ENCODE results near the gene ACER3. TPM values are rescaled to one million over a fixed set of nuclear protein-coding genes. Genes with fewer than 3 reads are reported as not detected.

Gene ACER3
- total RNA-seq, 2 donors from 2014 or later: 18.5 to 23.2 TPM

DNA sequence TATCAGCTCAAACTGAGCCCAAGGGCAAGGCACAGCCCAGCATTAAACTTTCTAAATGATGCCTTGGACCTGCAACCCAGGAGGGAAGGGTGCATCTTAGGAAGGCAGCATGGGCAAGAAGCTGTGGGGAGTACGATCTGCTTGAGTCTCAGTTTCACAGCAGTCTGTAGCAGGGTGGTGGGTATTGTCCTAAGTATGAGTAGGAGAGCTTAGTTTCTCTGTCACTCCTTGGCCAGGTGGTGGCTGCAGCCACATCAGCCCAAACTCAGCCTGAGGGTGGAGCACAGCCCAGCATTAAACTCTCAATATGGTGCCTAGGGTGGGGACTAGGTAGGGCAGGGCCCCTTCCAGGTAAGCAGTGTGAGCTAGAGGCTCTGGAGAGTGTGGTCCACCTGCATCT lies 85.5 kb downstream of the ACER3 start:
- TF ChIP-seq, protein P1, sequence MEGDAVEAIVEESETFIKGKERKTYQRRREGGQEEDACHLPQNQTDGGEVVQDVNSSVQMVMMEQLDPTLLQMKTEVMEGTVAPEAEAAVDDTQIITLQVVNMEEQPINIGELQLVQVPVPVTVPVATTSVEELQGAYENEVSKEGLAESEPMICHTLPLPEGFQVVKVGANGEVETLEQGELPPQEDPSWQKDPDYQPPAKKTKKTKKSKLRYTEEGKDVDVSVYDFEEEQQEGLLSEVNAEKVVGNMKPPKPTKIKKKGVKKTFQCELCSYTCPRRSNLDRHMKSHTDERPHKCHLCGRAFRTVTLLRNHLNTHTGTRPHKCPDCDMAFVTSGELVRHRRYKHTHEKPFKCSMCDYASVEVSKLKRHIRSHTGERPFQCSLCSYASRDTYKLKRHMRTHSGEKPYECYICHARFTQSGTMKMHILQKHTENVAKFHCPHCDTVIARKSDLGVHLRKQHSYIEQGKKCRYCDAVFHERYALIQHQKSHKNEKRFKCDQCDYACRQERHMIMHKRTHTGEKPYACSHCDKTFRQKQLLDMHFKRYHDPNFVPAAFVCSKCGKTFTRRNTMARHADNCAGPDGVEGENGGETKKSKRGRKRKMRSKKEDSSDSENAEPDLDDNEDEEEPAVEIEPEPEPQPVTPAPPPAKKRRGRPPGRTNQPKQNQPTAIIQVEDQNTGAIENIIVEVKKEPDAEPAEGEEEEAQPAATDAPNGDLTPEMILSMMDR (conservative IDR thresholded peaks at IDR 0.05): no peak
- DNase-seq: no peak
- Mint-ChIP-seq H3K4me3 (no peak overlapping the region), H3K27me3 (ENCODE audit: insufficient read depth) (no peaks in the 10 kb centered on the region), H3K9me3 (peaks cover 8% of the 10 kb centered on the region), H3K27ac (no peak overlapping the region), H3K4me1 (no peaks in the 10 kb centered on the region), H3K36me3 (ENCODE audit: low read depth) (peaks cover 6% of the 10 kb centered on the region)
- H3K27ac ChIP-seq (ENCODE audit: low read depth, low read length): no peak overlapping the region
- no peak overlapping the region for H3K9ac ChIP-seq (ENCODE audit: extremely low read depth, low read length, poor library complexity, severe bottlenecking)
- 79% methylated on average over 1 of the region's 1 CpG; no CpG with 5 or more reads in 1 of the 2 experiments for WGBS, 2 experiments (ENCODE audit: insufficient coverage in 1 of 2, insufficient read length in 1 of 2)
- peaks cover 17% of the 10 kb centered on the region for H3K9me3 ChIP-seq (ENCODE audit: control insufficient read depth, low read length)
- no peak overlapping the region for H3K4me3 ChIP-seq (ENCODE audit: low read length)
- no peaks in the 10 kb centered on the region for H3K4me1 ChIP-seq (ENCODE audit: control insufficient read depth, insufficient read depth, low read length)
- no peaks in the 10 kb centered on the region for H3K27me3 ChIP-seq (ENCODE audit: control insufficient read depth, insufficient read depth, low read length, poor library complexity, severe bottlenecking)
- H3K36me3 ChIP-seq (ENCODE audit: control insufficient read depth, insufficient read depth, low read length): no peaks in the 10 kb centered on the region

DNA sequence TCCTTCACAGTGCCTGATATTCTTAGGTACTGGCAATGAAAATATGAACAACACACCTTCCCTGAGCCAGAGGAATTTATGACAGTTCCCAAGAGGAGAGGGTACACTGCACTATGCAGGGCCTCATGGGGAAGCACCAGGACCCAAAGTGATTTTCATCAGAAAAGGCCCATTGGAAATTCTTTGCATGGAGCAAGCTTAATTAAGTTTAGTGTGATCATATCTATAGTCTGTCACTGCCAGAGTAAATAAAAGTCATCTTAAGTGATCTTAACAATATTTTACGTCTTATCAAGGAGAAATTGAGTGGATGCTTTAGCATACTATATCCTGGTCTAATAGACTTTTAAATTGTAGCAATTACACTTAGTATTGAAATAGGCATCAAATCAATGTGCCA lies 86.5 kb downstream of the ACER3 start:
- H3K4me3 ChIP-seq (ENCODE audit: low read length): no peak overlapping the region
- H3K27ac Mint-ChIP-seq: no peak overlapping the region
- no peaks in the 10 kb centered on the region for H3K36me3 ChIP-seq (ENCODE audit: control insufficient read depth, insufficient read depth, low read length)
- H3K9ac ChIP-seq (ENCODE audit: extremely low read depth, low read length, poor library complexity, severe bottlenecking): no peak overlapping the region
- peaks cover 6% of the 10 kb centered on the region for H3K36me3 Mint-ChIP-seq (ENCODE audit: low read depth)
- TF ChIP-seq, protein P1 (conservative IDR thresholded peaks at IDR 0.05): no peak
- no peaks in the 10 kb centered on the region for H3K27me3 Mint-ChIP-seq (ENCODE audit: insufficient read depth)
- H3K27me3 ChIP-seq (ENCODE audit: control insufficient read depth, insufficient read depth, low read length, poor library complexity, severe bottlenecking): no peaks in the 10 kb centered on the region
- 89 to 100% methylated on average over 1 of the region's 1 CpG for WGBS, 2 experiments (ENCODE audit: insufficient coverage in 1 of 2, insufficient read length in 1 of 2)
- no peak overlapping the region for H3K27ac ChIP-seq (ENCODE audit: low read depth, low read length)
- peaks cover 17% of the 10 kb centered on the region for H3K9me3 ChIP-seq (ENCODE audit: control insufficient read depth, low read length)
- H3K4me1 ChIP-seq (ENCODE audit: control insufficient read depth, insufficient read depth, low read length): no peaks in the 10 kb centered on the region
- H3K4me3 Mint-ChIP-seq: no peak overlapping the region
- no peaks in the 10 kb centered on the region for H3K4me1 Mint-ChIP-seq
- DNase-seq: no peak
- peaks cover 8% of the 10 kb centered on the region for H3K9me3 Mint-ChIP-seq

DNA sequence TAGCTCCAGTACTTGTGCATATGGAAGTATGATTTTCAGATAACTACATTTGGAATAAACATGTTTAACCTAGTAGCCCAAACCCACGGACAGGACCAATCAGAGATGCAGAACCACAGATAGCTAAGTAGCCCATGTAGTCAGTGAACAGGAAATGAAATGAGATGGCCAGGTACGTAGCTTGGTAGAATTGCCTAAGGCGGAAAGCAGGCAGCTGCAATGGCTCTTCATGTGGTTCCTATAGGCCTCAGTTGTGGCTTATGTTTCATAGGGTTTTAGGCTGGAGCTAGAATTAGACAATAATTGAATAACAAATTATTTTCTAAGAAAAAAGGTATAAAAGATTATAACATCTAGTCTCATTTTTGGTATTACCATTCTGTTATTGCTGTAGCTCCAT lies 87.1 kb downstream of the ACER3 start:
- H3K9ac ChIP-seq (ENCODE audit: extremely low read depth, low read length, poor library complexity, severe bottlenecking): no peak overlapping the region
- no peaks in the 10 kb centered on the region for H3K36me3 ChIP-seq (ENCODE audit: control insufficient read depth, insufficient read depth, low read length)
- Mint-ChIP-seq H3K27me3 (ENCODE audit: insufficient read depth) (no peaks in the 10 kb centered on the region), H3K9me3 (peaks cover 8% of the 10 kb centered on the region), H3K4me3 (no peak overlapping the region), H3K36me3 (ENCODE audit: low read depth) (peaks cover 6% of the 10 kb centered on the region), H3K4me1 (no peaks in the 10 kb centered on the region), H3K27ac (no peak overlapping the region)
- H3K4me3 ChIP-seq (ENCODE audit: low read length): no peak overlapping the region
- no peaks in the 10 kb centered on the region for H3K4me1 ChIP-seq (ENCODE audit: control insufficient read depth, insufficient read depth, low read length)
- H3K9me3 ChIP-seq (ENCODE audit: control insufficient read depth, low read length): peaks cover 17% of the 10 kb centered on the region
- 94 to 100% methylated on average over 2 to 3 of the region's 3 CpGs for WGBS, 2 experiments (ENCODE audit: insufficient coverage in 1 of 2, insufficient read length in 1 of 2)
- no peak for DNase-seq
- no peak overlapping the region for H3K27ac ChIP-seq (ENCODE audit: low read depth, low read length)
- no peaks in the 10 kb centered on the region for H3K27me3 ChIP-seq (ENCODE audit: control insufficient read depth, insufficient read depth, low read length, poor library complexity, severe bottlenecking)
- TF ChIP-seq, protein P1 (conservative IDR thresholded peaks at IDR 0.05): no peak

Measured in endodermal cell (in vitro differentiated cells).